ENCODE results near the gene NDOR1.
A peak's percentile ranks its signal among the peaks of the same experiment; 100 is the strongest.

NDOR1 gene

DNA sequence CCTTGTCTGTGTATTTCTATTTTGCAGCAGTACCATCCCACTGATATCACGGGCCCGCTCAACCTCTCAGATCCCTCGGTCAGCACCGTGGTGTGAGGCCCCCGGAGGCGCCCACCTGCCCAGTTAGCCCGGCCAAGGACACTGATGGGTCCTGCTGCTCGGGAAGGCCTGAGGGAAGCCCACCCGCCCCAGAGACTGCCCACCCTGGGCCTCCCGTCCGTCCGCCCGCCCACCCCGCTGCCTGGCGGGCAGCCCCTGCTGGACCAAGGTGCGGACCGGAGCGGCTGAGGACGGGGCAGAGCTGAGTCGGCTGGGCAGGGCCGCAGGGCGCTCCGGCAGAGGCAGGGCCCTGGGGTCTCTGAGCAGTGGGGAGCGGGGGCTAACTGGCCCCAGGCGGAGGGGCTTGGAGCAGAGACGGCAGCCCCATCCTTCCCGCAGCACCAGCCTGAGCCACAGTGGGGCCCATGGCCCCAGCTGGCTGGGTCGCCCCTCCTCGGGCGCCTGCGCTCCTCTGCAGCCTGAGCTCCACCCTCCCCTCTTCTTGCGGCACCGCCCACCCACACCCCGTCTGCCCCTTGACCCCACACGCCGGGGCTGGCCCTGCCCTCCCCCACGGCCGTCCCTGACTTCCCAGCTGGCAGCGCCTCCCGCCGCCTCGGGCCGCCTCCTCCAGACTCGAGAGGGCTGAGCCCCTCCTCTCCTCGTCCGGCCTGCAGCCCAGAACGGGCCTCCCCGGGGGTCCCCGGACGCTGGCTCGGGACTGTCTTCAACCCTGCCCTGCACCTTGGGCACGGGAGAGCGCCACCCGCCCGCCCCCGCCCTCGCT is 37.5 kb upstream of the NDOR1 start:
- no peak for DNase-seq

DNA sequence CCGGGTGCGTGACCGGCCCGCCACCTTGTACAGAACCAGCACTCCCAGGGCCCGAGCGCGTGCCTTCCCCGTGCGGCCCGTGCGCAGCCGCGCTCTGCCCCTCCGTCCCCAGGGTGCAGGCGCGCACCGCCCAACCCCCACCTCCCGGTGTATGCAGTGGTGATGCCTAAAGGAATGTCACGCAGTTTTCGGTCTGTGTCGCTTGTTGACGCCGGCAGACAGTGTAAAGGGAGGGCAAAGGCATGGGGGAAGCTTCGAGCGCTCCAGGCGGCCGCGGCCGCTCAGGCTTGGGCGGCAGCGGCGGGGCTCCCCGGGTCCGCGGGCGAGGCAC is 37.0 kb upstream of the NDOR1 start:
- DNase-seq, result no peak

DNA sequence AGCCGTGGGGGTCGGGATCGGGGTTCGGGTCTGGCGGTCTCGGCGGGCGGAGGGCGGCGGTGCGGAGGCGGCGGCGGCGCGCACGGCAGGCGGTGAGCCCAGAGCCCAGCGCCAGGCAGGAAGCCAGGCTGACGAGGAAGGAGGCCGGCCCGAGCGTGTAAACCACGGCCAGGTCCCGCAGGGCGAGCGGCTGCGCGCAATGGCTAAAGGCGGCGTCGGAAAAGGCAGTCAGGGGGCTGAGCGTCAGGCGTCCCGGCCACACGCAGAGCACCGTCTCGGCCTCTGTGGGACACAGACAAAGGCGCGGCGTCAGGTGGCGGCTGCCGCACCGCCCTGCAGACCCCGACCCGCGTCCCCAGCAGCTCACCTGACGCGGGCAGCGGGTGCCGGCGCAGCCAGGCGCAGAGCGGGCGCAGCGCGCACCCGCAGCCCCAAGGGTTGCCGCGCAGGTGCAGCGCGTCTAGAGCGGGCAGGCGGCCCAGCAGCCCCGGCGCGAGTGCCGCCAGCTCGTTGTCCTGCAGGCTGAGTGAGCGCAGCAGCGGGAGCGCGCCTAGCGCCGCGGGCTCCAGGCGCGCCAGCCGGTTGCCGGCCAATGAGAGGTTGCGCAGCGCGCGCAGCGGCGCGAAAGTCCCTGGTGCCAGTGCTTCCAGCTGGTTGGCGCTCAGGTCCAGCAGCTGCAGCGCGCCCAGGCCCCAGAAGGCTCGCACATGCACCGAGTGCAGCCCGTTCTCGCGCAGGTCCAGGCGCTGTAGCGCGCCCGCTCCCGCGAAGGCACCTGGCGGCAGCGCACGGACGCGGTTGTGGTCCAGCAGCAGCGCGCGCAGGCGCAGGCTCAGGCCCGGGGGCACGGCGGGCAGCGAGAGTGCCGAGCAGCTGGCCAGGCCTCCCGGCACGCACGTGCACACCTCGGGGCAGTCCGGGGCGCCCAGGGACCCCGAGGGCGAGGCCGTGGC is 36.3 kb upstream of the NDOR1 start:
- no peak for DNase-seq

DNA sequence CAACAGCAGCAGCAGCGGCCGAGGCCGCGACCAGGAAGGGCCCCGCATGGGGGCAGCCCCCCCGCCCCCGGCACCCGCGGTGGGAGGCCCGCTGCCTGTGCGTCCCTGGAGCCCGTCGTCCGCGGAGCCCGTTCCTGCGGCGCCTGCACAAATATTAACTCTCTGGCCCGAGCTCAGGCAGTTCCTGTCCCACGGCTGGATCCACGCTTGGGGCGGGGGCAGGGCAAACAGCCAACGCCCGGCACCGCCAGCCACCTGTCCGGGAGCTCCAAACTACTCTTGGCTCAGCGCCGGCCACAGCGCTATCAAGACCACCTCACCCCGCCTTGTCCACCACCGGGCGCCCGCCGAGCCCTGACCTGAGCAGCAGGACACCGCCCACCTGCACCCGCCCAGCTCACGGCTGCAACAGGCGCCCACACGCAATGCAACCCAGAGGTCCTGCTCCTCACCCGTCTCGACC is 35.6 kb upstream of the NDOR1 start, which contains the start of gene LRRC26:
Gene LRRC26, minus strand, starts transcription at position 156 of the 463 bp plus-strand sequence. Its CDS starts 108 bp downstream, at position 48.
- DNase-seq, result no peak

DNA sequence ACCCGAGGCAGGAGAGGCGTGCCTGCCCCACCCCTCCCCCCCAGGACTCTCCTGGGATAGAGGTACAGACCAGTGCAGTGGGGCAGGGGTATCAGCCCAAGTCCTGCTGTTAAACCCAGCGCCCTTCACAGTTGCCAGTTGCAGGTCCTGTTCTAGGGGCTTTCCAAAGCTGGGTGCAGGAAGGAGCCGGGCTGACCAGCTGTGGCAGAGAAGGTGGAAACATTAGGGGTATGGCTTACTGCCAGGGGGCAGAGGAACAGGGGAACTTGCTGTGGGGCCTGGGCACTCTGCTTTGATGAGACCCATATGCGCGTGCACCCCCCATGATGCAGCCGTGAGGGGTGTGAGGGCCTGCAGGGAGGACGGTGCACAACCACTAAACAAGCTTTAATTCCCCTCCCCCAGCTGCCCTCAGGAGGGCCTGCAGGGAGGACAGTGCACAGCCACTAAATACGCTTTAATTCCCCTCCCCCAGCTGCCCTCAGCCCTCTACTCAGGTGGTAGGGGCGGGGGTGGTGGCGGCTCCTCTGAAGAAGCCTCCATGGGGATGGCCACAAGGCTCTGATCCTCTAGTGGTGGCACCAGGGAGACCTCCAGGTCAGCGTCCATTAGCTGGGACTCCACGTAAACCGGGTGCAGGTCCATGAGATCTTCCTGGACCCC is 34.9 kb upstream of the NDOR1 start:
- DNase-seq, result no peak

DNA sequence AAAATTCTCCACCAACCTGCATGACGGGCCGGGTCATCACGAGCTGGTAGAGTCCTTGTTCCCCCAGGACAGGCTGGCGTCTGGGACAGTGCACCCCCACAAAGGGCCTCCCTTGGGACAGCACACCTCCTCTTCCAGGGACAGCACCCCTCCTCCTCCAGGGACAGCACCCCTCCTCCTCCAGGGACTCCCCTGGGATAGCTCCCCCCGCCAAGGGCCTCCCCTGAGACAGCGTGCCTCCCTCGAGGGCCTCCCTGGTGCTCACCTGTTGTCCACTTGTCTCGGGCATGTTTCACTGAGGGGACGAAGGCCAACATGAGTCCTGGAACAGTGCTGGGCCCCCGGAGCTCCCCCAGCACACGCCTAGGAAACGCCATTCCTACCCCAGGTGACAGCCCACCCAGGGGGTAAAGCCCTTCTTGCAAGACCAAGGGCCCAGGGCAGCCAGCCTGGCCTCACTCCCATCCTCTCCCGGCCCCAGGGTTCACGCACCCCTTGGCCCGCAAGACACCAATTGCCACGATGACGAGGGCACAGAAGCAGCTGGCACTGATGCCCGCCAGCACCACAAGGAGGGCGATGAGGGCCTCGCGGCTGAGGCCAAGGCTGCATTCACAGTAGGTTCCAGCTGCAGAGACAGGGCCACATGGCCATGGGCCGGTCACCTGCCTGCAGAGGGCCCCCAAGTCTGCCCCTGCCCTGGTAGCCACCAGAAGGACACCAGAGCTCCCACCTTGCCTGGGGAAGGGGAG is 34.2 kb upstream of the NDOR1 start:
- no peak for DNase-seq

DNA sequence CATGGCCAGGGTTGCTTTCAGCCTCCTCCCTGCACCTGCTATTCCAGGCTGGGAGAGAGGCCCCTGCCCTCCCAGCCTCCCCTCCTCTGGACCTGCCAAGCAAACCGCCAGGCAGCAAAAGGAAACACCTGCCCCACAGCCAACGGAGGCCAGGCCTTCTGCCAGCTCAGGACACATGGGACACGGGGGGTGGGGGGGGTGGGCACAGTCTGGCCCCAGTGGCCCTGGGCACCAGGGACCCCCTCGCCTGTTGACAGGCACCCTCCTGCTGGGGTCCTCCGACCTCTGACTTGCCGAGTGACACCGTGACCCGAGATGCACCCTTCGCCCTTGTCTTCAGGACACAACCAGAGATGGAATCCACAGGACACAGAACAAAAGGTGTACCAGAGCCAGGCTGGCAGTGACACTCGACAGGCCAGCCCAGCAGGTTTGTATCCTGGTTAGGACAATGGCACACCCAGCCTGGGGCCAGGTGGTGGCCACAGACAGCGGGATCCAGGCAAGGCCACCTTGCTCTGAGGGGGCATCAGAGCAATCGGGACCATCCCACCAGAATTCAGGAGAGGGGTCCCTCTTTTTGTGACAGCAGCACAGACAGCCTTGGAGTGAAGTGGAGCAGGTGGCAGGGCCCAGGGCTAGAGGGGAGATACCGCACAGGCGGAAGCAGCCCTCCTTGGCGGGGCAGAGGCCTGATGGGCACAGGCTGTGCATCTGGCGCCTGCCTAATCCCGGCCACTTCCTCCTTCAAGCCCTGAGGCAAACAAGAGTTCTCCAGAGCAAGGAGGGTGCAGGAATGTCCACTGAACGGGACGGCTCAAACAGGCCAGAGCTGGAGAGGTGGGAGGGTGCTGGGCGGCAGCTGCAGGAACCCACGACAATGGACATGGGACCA is 32.4 kb upstream of the NDOR1 start:
- DNase-seq, result no peak

DNA sequence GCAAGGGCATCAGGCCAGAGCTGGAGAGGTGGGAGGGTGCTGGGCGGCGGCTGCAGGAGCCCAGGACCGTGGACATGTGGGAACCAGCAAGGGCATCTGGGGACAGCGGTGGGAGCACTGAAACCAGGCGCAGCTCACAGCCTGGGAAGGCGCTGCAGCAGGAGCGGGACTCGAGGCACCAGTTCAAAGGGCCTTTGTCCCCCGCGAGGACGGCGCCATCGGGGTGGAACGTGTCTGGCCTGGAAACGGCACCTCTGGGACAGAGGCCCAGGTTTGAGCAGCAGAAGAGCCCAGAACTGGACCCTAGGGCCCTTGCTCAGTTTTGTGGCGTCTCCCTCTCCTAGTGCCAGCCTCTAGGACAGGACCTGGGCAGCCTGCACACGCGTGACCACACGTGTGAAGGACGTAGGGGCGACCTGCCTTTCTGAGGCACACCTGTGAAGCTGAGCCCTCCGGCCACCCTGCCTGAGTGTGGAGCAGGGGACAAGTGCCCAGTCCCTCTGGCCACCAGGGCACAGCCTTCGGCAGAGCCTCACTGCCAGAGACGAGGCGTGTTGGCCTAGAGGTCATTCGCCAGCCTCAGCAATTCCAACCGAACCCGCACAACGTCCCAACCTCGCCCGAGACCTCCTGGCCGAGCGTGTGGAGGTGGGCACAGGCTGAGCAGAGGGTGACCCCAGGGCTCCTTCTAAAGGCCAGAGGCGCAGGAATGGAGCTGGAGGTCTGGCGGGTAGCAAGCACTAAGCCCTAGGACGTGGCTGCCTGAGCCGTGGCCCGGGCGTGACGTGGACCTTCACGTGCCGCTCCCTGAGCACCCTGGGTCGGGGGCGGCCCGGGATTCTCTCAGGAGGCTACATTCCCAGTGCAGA is 31.5 kb upstream of the NDOR1 start:
- DNase-seq, result no peak

DNA sequence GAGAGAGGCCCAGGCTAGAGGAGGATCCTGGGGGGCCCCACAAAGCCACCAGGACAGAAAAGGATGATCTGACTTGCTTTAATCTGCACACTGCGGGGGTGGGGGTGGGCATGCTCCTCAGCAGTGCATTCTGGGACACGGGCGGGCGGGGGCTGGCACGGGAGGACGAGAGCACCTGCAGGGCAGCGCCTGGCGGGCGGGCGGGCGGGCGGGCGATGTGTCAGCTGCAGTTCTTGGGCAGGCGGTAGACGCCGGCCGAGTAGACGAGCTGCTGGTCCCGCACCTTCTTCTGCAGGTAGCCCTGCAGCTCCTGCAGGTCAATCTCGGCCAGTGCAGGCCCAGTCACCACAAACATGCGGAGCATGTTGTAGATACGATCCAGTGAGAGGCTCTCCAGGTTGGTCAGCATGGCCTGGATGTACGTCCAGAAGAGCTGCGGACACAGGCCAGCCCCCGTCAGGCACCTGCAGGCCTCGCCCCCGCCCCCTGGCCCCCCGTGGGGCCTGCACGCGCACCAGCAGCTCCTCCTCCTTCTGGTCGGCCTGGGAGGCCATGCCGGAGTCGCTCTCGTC is 30.7 kb upstream of the NDOR1 start:
- DNase-seq, result no peak

DNA sequence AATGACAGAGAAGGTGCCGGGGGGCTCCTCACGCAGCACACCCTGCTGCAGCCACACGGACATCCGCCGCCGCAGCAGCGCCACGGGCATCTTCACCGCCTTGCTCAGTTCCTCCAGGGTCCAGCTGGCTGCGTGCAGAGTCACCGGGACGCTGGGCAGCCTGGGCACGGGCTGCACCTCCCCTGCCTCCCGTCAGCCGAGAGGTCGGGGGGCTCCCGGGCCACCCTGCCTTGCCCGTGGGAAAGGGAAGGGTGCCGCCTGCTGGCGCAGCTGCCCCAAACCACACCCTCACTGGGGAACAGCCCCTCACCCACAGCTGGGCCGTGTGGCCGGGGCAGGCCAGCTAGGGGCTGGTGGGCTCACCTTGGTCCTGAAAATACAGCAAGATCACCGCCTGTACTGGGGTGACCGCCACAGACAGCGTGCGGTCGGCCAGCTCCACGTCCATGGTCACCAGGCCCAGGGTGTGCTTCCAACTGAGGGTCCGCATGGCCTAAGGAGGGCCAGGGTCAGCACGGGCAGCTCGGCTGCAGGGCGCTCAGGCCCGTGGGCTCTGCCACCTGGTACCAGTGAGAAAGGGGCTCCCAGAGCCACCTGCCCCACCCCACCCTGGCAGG is 30.0 kb upstream of the NDOR1 start:
- no peak for DNase-seq

DNA sequence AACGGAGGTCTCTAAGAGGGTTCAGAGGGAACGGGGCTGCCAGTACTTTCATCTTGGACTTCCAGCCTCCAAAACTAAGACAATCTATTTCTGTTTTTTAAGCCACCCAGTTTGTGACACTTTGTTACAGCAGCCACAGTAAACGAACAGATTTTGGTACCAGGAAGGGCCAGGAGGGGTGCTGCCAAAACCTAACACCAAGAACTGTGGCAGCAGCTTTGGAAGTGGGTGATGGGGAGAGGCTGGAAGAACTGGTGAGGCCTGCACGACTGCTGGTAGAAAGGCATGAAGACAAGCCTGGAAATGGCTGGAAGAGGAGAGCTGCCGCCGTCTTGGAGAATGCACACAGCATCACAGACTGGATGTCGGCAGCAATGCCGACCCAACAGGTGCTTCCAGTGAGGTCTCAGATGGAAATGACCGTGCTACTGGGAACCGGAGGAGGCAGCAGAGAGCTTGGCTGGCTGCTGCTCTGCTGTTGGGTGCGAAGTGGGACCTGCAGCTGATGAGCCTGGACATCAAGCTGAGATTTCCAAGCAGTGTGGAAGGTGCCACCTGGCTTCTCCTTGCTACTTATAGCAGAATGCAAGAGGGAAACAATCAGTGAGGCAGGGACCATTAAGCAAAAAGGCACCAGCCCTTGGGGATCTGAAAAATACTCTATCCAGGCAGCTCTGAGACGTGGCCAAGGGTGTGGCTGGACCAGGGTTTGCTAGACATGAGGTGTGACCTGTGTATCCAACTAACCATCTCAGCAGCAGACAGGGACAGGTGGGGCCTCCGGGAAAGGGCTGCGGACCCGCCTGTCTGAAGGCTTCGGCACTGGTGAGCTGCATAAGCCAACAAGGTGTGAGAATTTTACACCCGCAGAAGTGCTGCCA is 29.0 kb upstream of the NDOR1 start:
- DNase-seq, result peak; percentile 22 to 33

DNA sequence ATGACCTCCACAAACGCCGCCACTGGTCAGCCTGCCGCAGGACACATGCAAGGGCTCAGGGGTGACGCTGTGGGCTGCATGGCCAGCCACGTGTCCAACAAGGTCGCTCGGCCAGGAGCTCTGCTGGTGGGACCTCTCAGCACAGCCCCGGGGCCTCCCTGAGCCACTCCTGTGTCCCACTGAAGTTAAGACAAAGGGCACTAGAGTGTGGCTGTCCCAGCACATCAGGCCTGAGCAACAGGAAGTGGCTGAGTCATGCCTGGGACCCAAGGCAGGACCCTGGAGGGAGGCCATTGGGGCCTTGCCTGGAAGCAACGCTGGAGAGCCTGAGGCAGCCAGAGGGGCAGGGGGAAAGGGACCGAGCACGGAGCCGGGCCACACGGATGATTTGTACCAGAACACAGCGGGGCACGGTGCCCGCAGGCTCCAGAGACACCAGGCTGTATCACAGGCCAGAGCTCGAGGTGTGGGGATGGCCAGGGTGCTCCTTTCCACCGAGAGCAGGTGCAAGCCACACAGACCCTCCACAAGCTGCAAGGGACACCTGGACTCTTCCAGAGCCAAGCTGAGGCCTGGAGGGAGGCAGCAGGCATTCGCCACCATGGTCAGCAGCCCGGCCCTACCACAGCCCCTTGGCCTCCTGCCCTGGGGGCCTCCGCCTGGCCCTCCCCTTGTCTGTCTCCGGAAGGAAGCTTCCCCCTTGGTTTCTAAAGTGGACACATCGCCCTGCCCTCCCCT is 27.1 kb upstream of the NDOR1 start:
- DNase-seq, result no peak

DNA sequence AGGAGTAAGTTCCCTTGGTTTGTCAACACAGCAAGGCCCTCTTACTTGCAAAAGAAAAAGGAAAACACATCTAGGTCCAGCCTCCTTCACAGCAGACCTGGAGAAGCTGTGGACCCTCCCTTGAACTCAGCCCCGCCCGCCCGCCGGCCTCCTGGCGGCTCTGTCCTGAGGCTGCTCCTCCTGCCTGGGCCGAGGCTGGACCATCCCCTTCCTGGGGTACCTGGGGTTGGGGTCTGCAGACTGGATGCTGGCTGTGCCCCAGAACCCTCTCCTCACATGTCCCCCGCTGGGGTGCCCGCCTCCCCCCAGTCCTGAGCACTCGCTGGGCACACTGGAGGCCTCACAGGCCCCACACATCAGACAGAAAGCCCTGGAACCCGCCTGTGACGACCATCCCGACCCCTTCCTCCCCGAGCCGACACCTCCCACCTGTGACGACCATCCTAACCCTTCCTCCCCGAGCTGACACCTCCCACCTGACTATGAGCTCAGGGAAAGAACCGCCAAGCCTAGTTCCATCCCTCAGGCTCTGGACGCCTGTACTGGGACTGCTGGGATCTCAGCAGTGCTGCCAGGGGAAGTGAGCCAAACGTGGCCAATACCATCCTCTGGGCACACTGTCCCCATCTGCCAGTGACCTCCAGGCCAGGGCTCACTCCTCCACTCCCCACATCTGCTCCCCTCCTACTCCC is 26.4 kb upstream of the NDOR1 start:
- no peak for DNase-seq

DNA sequence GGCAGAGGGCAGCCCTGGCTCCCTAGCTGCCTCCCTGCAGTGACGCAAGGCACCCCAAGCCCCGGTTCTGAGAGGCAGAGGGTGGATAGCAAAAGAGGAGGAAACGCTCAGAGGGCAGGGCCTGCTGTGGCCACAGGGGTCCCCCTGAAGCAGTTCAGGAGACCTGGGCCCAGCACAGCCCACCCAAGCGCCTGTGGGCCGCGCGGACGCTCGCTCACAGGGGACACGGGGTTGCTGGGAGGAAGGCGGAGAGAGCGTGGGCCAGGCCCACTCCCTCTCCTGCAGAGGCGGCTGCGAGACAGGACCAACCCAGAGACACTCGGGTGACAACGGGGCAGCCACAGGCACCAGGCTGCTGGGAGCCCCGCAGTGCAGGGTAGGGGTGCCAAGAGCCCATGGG is 25.7 kb upstream of the NDOR1 start:
- DNase-seq, result no peak

DNA sequence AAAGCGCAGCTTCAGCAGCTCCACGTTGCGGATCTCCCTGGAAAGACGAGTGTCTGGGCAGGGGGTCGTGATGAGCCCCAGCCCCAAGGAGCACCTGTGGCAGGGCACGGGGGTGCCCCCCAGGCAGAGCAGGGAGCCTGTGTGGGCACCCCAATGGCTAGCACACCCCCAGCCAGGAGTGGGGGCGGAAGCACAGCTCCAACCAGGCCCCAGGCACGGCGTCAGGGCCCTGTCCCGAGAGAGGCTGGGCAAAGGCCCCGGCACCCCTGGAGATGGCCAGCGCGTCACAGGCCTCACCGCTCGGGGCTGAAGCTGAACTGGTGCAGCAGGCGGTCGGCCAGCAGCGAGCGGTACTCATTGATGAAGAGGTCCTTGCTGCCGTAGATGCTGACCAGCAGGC is 25.0 kb upstream of the NDOR1 start:
- DNase-seq, result no peak

DNA sequence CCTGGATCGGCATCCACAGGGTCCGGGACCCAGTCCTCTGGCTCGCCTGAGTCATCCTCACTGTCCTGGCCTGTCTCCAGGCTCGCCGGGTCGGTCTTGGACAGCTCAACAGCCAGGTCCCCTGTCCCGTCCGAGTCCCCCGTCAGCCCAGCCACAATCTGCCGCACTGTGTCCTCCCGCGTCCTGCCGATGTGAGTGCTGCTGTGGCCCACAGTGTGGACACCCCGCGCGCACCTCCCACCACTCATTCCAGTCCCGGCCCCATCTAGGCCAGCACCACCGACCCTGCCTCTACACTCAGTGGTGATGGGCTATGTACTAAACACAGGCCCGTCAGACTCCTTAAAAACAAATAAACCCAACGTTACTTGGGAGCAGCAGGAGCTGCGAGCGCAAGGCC is 23.8 kb upstream of the NDOR1 start:
- DNase-seq, result no peak

DNA sequence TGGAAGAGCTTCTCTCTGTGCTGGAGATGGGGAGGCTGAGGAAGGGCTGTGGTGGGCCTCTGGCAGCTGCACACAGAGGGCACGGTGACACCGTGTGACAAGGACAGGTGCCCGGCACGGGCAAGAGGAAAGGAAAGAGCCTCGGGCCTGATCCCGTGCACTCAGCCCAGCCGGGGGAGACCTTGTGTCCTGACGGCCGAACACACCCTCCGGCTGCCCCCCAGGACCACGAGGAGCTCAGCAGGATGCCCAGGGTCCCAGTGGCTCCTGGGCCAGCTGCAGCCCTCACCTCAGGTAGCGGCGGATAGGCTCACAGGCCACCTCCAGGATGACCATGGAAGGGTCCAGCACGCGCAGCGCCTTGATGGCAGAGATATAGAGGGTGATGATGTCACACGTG is 22.7 kb upstream of the NDOR1 start:
- DNase-seq, result no peak
